SKM-1 treated with dmso at 0.1 percent for 144 hours (cell line): ENCODE data around the gene ENAH.
"Not testable (repeated sequence)": the region's sequence is repeated elsewhere in the genome, so short reads cannot be mapped to it uniquely, and the experiment has no call there.

Source experiments
- DNase-seq: peaks from one replicate; lab custom pipeline; 2025; ENCODE audit not compliant: unreplicated experiment; lab: John Stamatoyannopoulos, UW

Gene ENAH

DNA sequence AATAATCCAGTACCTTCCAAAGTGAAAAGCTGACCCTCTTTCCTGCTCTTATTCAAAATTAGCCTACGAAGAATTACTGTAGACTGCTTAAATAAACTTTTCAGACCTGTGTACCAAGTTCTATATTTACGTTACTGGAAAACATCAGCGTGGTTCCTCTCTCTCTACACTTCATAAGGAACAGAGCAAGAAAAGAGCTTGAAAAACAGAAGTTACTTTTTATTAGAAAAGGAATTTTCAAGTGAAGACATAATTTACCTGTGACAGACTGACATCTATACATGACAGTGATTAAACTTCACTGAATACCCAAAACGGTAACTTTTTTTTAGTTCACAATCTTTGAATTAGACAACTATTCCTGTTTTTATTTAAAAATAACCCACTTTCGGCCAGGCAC, 2.7 kb downstream of the ENAH start:
- no peak for DNase-seq

DNA sequence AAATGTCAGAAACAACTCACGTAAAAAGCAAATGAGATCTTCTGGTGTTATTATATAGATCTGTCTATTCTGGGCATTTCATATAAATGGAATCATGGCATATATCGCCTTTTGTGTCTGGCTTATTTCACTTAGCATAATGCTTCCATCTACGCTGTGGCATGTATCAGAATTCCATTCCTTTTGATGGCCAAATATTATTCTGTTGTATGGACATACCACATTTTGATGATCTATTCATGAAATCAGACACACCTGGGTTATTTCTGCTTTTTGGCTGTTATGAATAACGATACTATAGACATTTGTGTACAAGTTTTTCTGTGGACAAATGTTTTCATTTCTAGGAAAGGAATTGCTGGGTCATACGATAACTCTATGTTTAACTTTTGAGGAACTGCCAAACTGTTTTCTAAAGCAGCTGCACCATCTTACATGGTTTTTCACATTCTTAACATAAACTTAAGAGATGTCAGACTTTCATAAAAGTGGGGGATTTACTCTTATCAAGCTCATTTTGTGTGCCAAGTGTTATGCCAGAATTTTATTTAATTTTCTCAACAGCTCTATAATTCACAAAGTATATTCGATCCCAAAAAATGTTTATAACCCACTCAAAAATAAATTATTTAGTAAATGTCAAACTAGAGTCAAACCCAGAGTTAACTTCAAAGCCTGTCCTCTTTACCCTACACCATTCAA, 7.6 kb downstream of the ENAH start:
- no peak for DNase-seq

DNA sequence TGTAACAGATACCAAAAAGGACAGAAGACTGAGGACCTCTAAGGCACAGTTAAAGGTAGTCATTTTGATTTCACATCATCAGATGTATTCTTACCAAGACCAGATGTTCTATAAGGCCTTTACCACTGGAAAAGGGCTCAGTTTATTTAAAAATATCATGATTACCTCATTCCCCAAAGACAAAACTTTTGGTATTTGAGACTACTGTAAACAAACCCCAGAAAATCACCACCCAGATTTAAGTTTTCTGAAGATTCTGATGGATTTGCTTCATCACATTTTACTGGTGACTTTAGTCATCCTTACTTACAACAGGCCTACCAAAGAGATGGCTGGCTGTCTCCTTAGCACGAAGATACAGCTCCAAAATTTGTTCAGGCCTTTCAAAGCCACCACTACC, 8.3 kb downstream of the ENAH start:
- DNase-seq: no peak

DNA sequence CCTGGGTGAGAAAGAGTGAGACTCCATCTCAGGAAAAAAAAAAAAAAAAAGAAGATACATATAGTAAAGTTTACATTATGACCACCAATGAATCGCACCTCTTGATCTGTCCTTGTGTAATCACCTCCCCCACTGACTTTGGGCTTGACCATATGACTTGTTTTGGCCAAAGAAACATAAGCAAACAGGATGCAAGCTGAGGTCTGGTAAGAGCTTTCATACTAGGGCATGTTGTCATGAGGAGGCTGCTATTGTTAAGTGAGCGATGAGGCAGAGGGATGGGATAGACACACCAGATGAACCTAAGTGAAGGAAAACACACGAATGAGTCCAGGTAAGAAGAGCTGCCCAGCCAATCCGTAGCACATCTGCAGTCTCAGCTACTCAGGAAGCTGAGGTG, 10.7 kb downstream of the ENAH start:
- no peak for DNase-seq

DNA sequence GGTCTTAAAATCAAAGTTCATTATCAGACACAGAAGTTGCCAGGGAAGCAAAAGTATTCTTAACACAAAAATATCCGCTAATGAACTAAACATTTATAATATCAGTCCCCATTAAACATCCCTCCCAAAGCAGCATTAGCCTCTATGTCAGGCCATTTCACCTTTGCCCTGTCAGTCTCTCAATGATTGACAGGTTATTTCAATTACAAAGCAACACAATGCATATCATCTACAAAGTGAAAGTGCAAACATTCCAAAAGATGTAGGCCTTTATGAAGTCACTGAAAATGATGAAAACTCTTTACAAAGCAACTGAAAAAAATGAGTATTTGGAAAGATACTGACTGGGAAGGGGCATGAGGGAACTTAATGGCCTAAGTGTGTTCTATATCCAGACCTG, 14.1 kb downstream of the ENAH start:
- no peak for DNase-seq

DNA sequence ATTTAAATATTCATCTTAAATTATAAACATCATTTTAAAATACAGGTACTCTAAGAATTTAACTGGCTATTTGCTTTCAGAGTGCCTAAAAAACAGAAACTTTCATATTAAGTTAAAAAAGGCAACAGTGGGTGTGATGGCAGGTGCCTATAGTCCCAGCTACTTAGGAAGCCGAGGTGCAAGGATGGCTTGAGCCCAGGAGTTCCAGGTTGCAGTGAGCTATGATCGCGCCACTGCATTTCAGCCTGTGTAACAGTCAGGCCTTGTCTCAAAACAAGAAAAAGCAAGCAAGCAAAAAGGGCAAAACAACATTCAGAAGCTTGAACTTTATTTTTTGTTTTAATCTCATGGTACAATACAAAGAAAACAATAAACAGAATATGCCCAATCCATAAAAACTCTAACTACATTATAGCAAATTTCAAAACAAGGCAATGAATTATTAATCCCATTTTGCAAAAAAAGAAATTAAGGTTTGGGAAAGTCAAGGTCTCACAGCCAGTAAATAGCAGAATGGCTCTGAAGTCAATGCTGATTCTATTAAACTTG, 15.2 kb downstream of the ENAH start:
- DNase-seq: no peak

DNA sequence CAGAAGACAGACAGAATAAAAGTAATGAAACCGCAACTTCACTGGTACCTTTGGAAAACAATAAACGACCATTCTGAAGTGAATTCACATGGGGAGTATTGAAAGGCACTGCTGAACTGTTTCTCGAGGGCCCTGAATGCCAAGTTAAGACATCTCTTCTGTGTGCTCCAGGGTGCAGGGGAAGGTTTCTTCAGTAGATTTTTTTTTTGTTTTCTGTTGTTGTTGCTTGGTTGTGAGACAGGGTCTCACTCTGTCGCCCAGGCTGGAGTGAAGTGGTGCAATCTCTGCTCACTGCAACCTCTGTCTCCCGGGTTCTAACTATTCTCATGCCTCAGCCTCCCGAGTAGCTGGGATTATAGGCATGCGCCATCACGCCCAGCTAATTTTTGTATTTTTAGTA, 15.9 kb downstream of the ENAH start:
- DNase-seq: not testable (repeated sequence)

DNA sequence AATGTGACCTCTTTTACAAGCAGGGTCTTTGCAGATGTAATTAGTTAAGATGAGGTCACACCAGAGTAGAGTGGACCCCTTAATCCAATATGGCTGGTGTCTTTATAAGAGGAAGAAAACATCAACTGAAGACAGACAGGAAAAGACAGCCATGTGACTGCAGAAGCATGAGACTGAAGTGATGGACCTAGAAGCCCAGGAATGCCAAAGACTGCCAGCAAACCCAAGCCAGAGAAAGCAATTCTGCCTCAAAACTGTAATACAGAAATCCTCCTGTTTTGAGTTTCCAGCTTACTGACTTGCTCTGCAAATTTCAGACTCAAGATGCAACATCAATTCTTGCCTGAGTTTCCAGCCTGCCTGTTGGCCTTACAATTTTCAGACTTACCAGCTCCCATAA, 17.3 kb downstream of the ENAH start:
- DNase-seq: no peak

DNA sequence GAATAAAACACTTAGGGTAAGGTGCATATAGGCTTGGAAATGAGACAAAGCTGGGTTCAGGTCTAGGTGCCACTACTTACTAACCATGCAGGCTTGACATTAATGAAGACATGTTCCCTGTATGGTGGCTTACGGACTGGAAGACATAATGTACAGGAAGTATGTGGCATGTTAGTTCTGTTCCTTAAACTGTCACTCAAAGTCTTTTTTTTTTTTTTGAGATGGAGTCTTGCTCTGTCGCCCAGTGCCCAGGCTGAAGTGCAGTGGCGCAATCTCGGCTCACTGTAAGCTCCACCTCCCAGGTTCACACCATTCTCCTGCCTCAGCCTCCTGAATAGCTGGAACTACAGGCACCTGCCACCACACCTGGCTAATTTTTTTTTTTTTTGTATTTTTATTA, 20.1 kb downstream of the ENAH start:
- not testable (repeated sequence) for DNase-seq

DNA sequence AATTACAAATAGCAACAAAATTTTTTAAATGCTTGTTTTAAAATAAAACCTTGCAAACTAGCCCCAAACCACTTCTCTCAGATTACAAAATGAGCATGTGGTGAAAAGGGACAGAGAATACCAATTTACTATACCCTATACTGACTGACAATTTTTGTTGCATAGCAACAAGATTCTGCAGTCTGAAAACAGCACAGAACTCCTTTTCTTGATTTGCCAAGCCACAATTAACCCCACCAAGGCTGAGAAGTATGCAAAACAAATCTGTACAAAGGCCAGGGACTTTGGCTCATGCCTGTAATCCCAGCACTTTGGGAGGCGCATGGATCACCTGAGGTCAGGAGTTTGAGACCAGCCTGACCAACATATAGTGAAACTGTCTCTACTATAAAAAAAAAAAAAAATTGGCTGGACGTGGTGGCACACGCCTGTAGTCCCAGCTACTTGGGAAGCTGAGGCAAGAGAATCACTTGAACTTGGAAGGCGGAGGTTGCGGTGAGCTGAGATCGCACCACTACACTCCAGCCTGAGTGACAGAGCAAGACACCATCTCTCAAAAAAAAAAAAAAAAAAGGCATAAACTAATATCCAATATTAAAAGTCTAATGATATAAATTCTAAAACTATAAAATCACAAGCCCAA, 21.8 kb downstream of the ENAH start:
- no peak for DNase-seq

DNA sequence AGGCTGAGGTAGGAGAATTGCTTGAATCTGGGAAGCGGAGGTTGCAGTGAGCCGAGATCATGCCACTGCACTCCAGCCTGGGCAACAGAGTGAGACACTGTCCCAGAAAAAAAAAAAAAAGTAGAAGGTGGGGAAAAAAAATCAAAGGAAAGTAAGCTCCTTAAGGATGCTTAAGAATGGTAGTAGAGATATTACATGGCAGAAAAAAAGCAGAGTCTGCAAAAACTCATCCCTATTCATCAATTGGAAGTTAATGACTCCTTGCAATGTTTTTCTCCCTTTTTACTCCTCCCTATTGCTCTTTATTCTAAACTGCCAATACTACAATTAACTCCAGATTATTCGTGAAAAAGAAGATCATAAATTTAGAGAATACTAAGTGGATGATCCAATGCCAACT, 23.4 kb downstream of the ENAH start:
- DNase-seq: no peak

DNA sequence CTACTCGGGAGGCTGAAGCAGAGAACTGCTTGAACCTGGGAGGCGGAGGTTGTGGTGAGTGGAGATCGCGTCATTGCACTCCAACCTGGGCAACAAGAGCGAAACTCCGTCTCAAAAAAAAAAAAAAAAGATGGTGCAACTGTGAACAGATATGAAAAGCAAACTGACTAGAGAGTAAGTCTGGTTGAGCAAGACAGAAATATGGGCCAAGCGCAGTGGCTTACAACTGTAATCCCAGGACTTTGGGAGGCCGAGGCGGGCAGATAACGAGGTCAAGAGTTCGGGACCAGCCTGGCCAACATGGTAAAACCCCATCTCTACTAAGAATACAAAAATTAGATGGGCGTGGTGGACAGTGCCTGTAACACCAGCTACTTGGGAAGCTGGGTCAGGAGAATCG, 24.1 kb downstream of the ENAH start:
- DNase-seq: not testable (repeated sequence)

DNA sequence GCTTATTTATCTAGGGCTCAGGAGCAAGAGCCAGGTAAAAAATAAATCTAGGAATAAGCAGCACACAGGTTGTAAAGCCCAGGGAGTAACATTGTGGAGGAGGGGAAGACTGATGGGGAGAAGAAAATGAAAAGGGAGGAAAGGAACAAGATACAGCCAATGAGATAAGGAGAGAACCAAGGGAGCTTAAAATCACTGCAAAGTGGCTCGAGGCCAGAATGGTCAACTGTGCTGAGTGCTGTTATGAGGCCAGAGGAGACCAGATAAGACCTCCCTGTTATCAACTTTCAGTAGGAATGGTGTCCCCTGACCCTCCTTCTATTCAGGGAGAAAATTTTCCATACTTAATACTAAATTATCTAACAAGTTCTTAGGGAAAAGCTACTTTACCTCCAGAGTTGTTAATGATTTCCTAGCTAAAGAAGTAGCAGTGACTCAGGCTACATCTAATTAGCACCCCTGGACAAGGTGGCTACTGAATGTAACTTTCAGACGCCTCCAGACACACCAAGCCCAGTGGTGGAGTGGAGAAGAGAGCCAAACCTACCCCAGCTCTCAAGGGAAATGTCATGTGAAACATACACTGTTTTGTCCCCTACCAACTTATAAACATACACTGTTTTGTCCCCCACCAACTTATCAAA, 25.5 kb downstream of the ENAH start:
- no peak for DNase-seq

DNA sequence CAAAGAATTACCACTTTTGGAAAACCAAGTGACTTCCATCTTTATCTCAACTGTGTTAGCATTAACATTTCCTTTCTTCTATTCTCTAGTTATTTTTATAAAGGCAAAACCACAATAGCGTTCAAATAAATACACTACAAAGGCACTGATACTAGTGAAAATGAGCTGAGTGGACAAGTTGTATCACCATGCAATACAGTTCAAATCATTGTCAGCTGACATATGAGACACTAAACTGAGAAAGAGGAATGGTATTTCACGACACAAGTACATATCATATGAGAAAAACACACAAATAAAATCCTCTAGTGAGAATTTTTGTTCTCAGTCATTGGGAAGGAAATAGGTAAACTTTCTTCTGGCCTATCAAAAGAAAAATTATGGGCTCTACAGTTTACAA, 26.2 kb downstream of the ENAH start:
- no peak for DNase-seq

DNA sequence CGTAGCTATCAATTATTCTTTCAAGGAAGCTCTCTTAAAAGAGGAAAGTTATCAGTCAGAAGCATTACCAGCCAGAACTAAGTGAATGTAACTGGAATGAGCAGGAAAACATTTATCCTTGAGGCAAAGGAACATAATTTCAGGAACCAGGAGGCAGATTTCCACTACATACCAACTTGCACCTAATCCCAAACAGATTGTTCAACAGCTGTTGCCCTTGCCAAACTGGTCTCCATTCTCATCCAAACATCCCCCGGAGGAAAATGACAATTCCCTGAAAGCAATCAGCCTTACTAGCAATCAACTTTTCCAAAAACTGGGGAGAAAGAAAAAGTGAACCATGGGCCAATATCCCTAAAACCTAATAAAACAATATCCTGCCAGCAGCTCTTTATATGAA, 35.0 kb downstream of the ENAH start:
- no peak for DNase-seq

DNA sequence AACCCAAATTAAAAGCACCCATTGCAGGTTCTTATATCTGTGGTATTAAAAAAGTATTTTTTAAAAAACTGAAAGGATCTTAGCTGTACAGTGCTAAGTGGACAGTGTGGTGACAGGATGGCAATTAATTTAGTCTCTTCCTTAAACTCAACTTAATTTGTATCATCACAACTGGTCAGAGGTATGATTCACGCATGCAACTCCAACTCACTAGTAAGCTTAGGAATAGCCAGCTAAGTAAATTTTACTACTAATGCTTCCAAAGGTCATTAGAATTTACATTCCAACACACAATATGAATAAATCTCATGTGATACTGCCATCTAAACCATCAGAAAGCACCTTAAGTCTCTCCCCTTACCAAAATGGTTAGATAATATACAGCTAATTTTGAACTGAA, 35.4 kb downstream of the ENAH start:
- no peak for DNase-seq

DNA sequence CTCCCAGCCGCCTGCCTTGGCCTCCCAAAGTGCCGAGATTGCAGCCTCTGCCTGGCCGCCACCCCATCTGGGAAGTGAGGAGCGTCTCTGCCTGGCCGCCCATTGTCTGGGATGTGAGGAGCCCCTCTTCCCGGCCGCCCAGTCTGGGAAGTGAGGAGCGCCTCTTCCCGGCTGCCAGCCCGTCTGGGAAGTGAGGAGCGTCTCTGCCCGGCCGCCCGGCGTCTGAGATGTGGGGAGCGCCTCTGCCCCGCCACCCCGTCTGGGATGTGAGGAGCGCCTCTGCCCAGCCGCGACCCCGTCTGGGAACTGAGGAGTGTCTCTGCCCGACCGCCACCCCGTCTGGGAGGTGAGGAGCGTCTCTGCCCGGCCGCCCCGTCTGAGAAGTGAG, 37.5 kb downstream of the ENAH start:
- not testable (repeated sequence) for DNase-seq

DNA sequence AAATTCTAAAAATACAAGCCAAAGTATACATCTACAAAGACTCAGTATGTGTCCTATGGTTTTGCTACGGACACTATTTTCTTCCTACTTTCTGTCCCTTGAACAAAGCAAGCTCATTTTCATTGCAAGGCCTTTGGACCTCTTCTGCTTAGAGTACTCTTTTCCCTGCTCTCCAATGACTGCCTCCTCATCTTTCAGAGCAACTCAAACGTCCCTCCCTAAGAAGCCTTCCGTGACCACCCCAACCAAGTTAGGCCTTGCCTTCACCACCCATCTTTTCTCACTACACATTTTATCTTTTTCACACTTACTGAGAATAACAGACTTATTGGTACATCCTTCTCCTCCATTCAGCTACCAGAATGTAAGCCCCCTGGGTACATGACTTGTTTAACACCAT, 39.9 kb downstream of the ENAH start:
- no peak for DNase-seq

DNA sequence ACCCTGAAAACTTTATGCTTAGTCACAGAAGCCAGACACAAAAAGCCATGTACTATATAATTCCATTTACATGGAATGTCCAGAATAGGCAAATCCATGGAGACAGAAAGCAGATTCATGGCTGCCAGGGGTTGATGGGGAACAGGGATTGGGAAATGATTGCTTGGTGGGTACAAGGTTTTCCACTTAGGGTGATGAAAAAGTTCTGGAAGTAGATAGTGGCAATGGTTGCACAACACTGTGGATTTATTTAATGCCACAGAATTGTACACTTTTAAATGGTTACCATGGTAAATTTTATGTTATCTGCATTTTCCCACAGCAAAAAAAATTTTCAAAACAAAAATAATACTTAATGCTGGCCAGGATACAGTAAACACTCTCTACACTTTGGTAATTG, 40.6 kb downstream of the ENAH start:
- no peak for DNase-seq

DNA sequence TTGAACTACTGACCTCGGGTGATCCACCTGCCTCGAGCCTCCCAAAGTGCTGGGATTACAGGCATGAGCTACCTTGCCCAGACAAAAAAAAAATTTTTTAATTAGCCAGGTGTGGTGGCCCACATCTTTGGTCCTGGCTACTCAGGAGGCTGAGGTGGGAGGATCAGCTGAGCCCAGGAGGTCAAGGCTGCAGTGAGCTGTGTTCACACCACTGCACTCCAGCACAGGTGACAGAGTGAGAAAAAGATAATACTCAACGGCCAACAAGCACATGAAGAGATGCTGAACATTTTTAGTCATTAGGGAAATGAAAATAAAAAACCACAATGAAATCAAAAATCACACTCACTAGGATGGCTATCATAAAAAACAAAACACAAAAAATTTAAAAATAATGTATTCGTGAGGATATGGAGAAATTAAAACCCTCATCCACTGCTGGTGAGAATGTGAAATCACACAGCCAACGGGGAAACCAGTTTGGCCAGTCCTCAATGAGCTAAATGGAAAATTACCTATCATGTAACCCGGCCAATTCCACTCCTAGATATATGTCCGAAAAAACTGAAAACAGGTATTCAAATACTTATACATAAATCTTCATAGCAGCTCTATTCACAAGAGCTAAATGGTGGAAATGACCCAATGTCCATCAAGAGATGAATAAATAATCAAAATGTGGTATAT, 41.2 kb downstream of the ENAH start:
- DNase-seq: no peak

DNA sequence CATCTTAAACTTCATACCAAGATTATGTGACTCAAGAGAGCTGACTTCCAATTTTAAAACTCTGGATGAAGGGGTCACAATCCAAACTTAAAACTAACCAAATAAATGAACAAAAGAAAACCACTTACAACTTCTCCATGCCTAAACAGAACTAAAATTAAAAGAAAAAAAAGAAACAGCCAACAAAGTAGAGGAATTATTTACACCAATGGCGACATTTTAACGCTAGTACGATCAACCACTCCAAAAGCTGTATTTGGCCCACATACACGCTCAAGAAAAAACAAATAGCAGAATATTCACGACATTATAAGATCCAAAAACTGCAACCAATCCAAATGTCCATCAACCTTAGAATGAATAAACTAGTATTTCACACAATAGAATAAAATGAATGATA, 42.4 kb downstream of the ENAH start:
- no peak for DNase-seq
